ENCODE results near the gene POLR3B.
"Not testable (repeated sequence)": the region's sequence is repeated elsewhere in the genome, so short reads cannot be mapped to it uniquely, and the experiment has no call there.

POLR3B gene

GRCh38 chr12:106445053-106445452, 87.5 kb downstream of the POLR3B start:
- no peak overlapping the region for H3K4me3 Mint-ChIP-seq
- no peak overlapping the region for H3K27ac Mint-ChIP-seq
- no peaks in the 10 kb centered on the region for H3K9me3 Mint-ChIP-seq
- H3K36me3 Mint-ChIP-seq (ENCODE audit: low read depth) = peaks cover 71% of the 10 kb centered on the region
- H3K27me3 Mint-ChIP-seq = no peaks in the 10 kb centered on the region
- DNase-seq = no peak
- no peaks in the 10 kb centered on the region for H3K4me1 Mint-ChIP-seq (ENCODE audit: low read depth)

GRCh38 chr12:106445959-106446358, 88.4 kb downstream of the POLR3B start:
- H3K4me1 Mint-ChIP-seq (ENCODE audit: low read depth) = no peaks in the 10 kb centered on the region
- H3K9me3 Mint-ChIP-seq = no peaks in the 10 kb centered on the region
- no peak overlapping the region for H3K4me3 Mint-ChIP-seq
- no peak for DNase-seq
- H3K27me3 Mint-ChIP-seq = no peaks in the 10 kb centered on the region
- peaks cover 68% of the 10 kb centered on the region for H3K36me3 Mint-ChIP-seq (ENCODE audit: low read depth)
- no peak overlapping the region for H3K27ac Mint-ChIP-seq

GRCh38 chr12:106446419-106447092, 89.0 kb downstream of the POLR3B start:
- no peaks in the 10 kb centered on the region for H3K4me1 Mint-ChIP-seq (ENCODE audit: low read depth)
- no peak overlapping the region for H3K27ac Mint-ChIP-seq
- no peak for DNase-seq
- no peaks in the 10 kb centered on the region for H3K27me3 Mint-ChIP-seq
- H3K4me3 Mint-ChIP-seq = no peak overlapping the region
- H3K36me3 Mint-ChIP-seq (ENCODE audit: low read depth) = peaks cover 71% of the 10 kb centered on the region
- H3K9me3 Mint-ChIP-seq = no peaks in the 10 kb centered on the region

GRCh38 chr12:106452309-106452708, 94.8 kb downstream of the POLR3B start:
- Mint-ChIP-seq H3K4me3 (no peak overlapping the region), H3K4me1 (ENCODE audit: low read depth) (no peaks in the 10 kb centered on the region), H3K36me3 (ENCODE audit: low read depth) (peaks cover 71% of the 10 kb centered on the region), H3K9me3 (no peaks in the 10 kb centered on the region), H3K27ac (no peak overlapping the region), H3K27me3 (no peaks in the 10 kb centered on the region)
- no peak for DNase-seq

- Mint-ChIP-seq H3K4me3 (no peak overlapping the region), H3K4me1 (ENCODE audit: low read depth) (peaks cover 4% of the 10 kb centered on the region), H3K9me3 (no peaks in the 10 kb centered on the region), H3K27me3 (no peaks in the 10 kb centered on the region), H3K36me3 (ENCODE audit: low read depth) (peaks cover 78% of the 10 kb centered on the region), H3K27ac (no peak overlapping the region)
- DNase-seq = no peak
Observed at GRCh38 chr12:106455111-106455510, 97.6 kb downstream of the POLR3B start.

- no peaks in the 10 kb centered on the region for H3K27me3 Mint-ChIP-seq
- no peak for DNase-seq
Observed at GRCh38 chr12:106459124-106459523, 101.6 kb downstream of the POLR3B start.

GRCh38 chr12:106459534-106459933, 102.0 kb downstream of the POLR3B start:
- no peak overlapping the region for H3K27ac Mint-ChIP-seq

More at GRCh38 chr12:106459124-106459523, 101.6 kb downstream of the POLR3B start:
- Mint-ChIP-seq H3K9me3 (no peaks in the 10 kb centered on the region), H3K4me1 (ENCODE audit: low read depth) (peaks cover 12% of the 10 kb centered on the region), H3K4me3 (no peak overlapping the region), H3K27ac (no peak overlapping the region), H3K36me3 (ENCODE audit: low read depth) (peaks cover 90% of the 10 kb centered on the region)

GRCh38 chr12:106461730-106462129, 104.2 kb downstream of the POLR3B start:
- Mint-ChIP-seq H3K9me3 (no peaks in the 10 kb centered on the region), H3K27ac (no peak overlapping the region), H3K4me1 (ENCODE audit: low read depth) (peaks cover 12% of the 10 kb centered on the region)

More at GRCh38 chr12:106459534-106459933, 102.0 kb downstream of the POLR3B start:
- Mint-ChIP-seq H3K4me1 (ENCODE audit: low read depth) (peaks cover 12% of the 10 kb centered on the region), H3K27me3 (no peaks in the 10 kb centered on the region), H3K9me3 (no peaks in the 10 kb centered on the region), H3K4me3 (no peak overlapping the region), H3K36me3 (ENCODE audit: low read depth) (peaks cover 90% of the 10 kb centered on the region)
- DNase-seq = no peak

GRCh38 chr12:106465605-106466004, 108.1 kb downstream of the POLR3B start:
- H3K27ac Mint-ChIP-seq, H3K4me3 Mint-ChIP-seq, DNase-seq, H3K27me3 Mint-ChIP-seq, H3K9me3 Mint-ChIP-seq: not testable (repeated sequence)
- H3K36me3 Mint-ChIP-seq (ENCODE audit: low read depth) = peaks cover 96% of the 10 kb centered on the region
- H3K4me1 Mint-ChIP-seq (ENCODE audit: low read depth) = peaks cover 11% of the 10 kb centered on the region

More at GRCh38 chr12:106461730-106462129, 104.2 kb downstream of the POLR3B start:
- no peaks in the 10 kb centered on the region for H3K27me3 Mint-ChIP-seq
- H3K4me3 Mint-ChIP-seq = no peak overlapping the region
- DNase-seq = no peak
- H3K36me3 Mint-ChIP-seq (ENCODE audit: low read depth) = peaks cover 91% of the 10 kb centered on the region

GRCh38 chr12:106475662-106476061, 118.1 kb downstream of the POLR3B start:
- not testable (repeated sequence) for DNase-seq; H3K27ac Mint-ChIP-seq; H3K27me3 Mint-ChIP-seq; H3K4me1 Mint-ChIP-seq (ENCODE audit: low read depth); H3K4me3 Mint-ChIP-seq; H3K9me3 Mint-ChIP-seq
- peaks cover 28% of the 10 kb centered on the region for H3K36me3 Mint-ChIP-seq (ENCODE audit: low read depth)

- not testable (repeated sequence) for H3K4me3 Mint-ChIP-seq; H3K27me3 Mint-ChIP-seq; H3K9me3 Mint-ChIP-seq; H3K27ac Mint-ChIP-seq; DNase-seq; H3K4me1 Mint-ChIP-seq (ENCODE audit: low read depth)
- peaks cover 31% of the 10 kb centered on the region for H3K36me3 Mint-ChIP-seq (ENCODE audit: low read depth)
Observed at GRCh38 chr12:106477627-106478026, 120.1 kb downstream of the POLR3B start.

- no peak for DNase-seq
- Mint-ChIP-seq H3K9me3 (no peaks in the 10 kb centered on the region), H3K27me3 (no peaks in the 10 kb centered on the region), H3K36me3 (ENCODE audit: low read depth) (peaks cover 55% of the 10 kb centered on the region), H3K4me3 (no peak overlapping the region), H3K4me1 (ENCODE audit: low read depth) (no peaks in the 10 kb centered on the region), H3K27ac (no peak overlapping the region)
Observed at GRCh38 chr12:106480251-106480650, 122.7 kb downstream of the POLR3B start.

- H3K4me3 Mint-ChIP-seq = no peak overlapping the region
- H3K27ac Mint-ChIP-seq = no peak overlapping the region
- peaks cover 58% of the 10 kb centered on the region for H3K36me3 Mint-ChIP-seq (ENCODE audit: low read depth)
- DNase-seq = no peak
- H3K4me1 Mint-ChIP-seq (ENCODE audit: low read depth) = no peaks in the 10 kb centered on the region
- no peaks in the 10 kb centered on the region for H3K9me3 Mint-ChIP-seq
- no peaks in the 10 kb centered on the region for H3K27me3 Mint-ChIP-seq
Observed at GRCh38 chr12:106481246-106481645, 123.7 kb downstream of the POLR3B start.

GRCh38 chr12:106487664-106488063, 130.1 kb downstream of the POLR3B start:
- Mint-ChIP-seq H3K9me3 (no peaks in the 10 kb centered on the region), H3K27me3 (no peaks in the 10 kb centered on the region), H3K4me1 (ENCODE audit: low read depth) (no peaks in the 10 kb centered on the region), H3K4me3 (no peak overlapping the region), H3K36me3 (ENCODE audit: low read depth) (peaks cover 48% of the 10 kb centered on the region), H3K27ac (no peak overlapping the region)
- DNase-seq = no peak

- Mint-ChIP-seq H3K36me3 (ENCODE audit: low read depth) (peaks cover 37% of the 10 kb centered on the region), H3K27ac (no peak overlapping the region), H3K27me3 (no peaks in the 10 kb centered on the region), H3K4me3 (no peak overlapping the region), H3K9me3 (no peaks in the 10 kb centered on the region), H3K4me1 (ENCODE audit: low read depth) (no peaks in the 10 kb centered on the region)
- no peak for DNase-seq
Observed at GRCh38 chr12:106488884-106489283, 131.3 kb downstream of the POLR3B start.

- DNase-seq = no peak
- H3K27ac Mint-ChIP-seq = no peak overlapping the region
- H3K4me3 Mint-ChIP-seq = no peak overlapping the region
- no peaks in the 10 kb centered on the region for H3K4me1 Mint-ChIP-seq (ENCODE audit: low read depth)
- H3K36me3 Mint-ChIP-seq (ENCODE audit: low read depth) = peaks cover 24% of the 10 kb centered on the region
- H3K27me3 Mint-ChIP-seq = no peaks in the 10 kb centered on the region
- H3K9me3 Mint-ChIP-seq = no peaks in the 10 kb centered on the region
Observed at GRCh38 chr12:106490264-106490663, 132.7 kb downstream of the POLR3B start.

Measured in activated T-cell treated with anti-CD3 and anti-CD28 coated beads, Interleukin-2, amount 50 U/mL, for 24 hours (primary cell).